HG03442 (cell line): ENCODE data around the gene TIMM21.

Experiments
- ATAC-seq: cut with Tn5 transposase; IDR thresholded peaks from one replicate; pipeline ENCODE4 v1.9.1; 2021; ENCODE audit warnings: mild to moderate bottlenecking, moderate library complexity; ENCODE audit not compliant: unreplicated experiment

Gene TIMM21

GRCh38 chr18:74186661-74187060 is 38.3 kb downstream of the TIMM21 start:
- ATAC-seq = no peak

DNA sequence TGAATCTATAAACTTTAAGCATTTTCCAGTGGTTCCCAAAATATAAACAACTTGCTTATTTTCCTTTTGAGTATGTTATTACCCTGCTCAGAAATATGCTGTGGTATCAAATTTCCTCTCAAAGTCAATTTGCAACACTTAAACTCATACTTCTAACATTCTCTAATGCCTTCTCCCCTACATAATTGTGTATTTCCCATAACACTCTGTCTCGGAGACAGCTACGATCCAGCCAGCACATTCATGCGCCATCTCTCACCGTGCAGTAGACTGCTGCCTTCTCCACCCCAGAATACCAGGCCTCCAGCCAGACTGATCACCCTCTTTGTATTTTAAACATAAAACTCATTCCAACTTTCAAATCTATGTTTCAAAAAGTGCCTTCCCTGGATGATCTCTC is 41.8 kb downstream of the TIMM21 start:
- no peak for ATAC-seq

DNA sequence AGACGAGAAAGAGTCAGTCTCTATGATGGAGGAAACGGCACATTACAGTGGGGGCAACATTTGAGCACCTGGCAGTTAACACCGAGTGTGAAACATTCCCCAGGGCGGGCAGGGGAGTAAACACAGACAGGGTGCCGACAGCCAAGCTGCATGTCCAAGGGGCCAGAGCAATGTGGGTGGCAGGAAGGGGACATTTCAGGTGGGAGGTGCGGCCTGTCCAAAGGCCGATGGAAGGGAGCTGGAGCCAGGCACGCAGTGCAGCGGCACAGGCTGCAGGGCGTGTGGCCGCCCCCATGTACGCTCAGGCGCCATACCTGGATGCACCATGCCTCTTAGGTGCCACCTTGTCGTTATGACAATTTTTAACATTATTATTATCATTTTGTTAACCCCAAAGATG is 43.3 kb downstream of the TIMM21 start:
- ATAC-seq = no peak

DNA sequence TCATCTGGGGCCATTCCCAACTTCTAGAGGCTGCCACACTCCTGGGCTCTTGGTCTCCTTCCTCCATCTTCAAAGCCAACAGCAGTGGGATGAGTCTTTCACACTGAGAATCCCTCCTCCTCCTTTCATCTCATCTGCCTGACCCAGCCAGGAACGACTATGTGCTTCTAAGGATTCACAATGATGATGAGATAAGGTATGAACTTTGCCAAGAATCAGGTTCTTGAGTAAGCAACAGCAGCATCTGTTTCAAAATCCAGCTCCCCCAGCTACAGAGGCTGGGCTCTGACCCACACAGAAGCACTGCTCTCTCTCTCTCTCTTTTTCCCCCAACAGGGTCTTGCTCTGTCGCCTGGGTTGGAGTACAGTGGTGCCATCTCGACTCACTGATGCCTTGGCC is 46.4 kb downstream of the TIMM21 start:
- ATAC-seq = no peak

DNA sequence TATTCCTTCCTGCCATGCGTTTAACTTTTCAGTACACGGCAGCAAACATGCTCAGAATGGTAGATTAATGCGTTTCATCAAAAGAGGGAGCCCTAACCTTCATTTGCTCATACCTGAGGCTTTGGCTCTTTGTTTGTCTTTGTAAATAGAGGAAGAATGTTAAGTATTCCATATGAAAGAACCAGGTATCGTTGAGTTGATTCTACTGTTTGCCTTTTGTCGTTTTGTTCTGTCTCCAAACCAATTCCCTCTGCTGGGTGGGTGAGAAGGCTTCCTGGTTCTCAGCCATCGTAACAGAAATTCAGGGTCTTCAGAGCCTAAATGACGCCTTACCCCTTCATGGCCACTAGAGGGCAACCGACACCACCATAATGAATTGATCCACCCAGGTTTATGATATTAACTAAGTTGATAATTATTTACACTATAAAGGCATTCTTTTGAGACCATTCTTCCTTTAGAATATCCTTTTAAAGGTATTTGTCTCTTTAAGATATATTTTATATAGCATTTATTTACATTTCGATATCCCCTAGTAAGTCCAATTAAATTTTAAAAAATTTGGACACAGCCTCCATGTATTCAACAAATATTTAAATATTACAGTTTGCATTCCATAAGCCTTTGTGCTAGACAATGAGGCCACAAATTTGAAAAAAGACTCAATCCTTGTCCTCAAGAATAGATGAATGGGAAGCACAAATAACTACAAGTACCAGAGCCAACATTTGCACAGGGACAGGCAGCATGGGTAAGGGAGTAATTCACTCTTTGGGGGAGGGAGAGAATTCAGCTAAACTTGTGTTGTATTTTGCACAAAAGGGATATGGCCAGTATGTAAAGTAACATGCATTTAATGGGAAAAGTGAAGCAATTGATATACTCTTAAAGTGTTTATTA is 48.1 kb downstream of the TIMM21 start:
- peak; percentile 78 for ATAC-seq

DNA sequence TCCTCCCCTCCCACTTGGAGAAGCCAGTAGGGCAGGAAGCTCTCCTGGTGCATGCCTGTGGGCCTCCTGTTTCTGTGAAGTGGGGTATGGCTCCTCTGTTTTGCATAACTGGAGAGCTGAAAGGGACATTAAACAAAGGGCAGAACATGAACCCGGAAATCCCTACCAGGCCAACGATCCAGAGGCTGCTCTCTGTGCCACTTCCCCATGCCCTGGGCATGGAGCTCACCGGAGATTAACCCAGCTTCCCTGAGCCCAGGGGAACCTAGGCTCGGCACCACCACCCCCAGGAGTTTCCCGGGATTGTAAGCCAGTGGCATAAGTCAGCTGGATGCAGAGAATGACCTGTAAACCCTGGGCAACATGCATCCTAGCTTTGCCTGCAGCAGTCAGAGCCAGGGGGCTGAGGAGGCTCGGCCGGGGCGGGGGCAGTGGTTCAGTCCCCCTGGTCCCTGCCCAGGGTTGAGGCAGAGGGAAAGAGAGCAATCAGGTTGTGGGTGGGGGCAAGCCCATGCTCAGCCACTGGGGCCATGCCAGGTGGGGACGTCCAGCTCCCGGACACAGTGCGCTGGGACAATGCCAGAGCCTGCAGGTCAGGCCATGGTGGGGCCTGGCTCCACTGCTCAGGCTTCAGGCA is 49.5 kb downstream of the TIMM21 start:
- no peak for ATAC-seq

- no peak for ATAC-seq
Observed at GRCh38 chr18:74198453-74198852, 50.1 kb downstream of the TIMM21 start.

- no peak for ATAC-seq
Observed at GRCh38 chr18:74200780-74201179, 52.5 kb downstream of the TIMM21 start.

DNA sequence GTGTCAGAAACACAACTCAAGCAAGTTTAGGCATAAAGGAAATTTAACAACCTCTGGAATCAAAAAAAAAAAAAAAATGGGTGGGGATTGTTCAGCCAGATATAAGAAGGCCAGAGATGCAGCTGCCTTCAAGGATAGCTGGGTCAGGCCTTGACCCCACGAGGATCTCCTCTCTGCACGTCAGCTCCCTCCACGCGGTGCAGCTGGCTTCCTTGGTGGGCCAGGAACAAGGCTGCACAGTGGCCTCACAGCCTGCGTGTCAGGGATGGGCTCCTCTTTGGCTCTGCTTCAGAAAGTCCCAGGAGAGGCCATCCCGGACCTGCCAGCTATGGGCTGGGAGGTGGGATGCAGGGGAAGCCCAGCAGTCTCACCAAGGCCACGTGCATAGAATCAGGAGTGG is 55.5 kb downstream of the TIMM21 start:
- no peak for ATAC-seq

GRCh38 chr18:74204526-74205152 is 56.3 kb downstream of the TIMM21 start:
- no peak for ATAC-seq
